ENCODE data around the gene FAM89B. TPM values are rescaled to one million over a fixed set of nuclear protein-coding genes. Genes with fewer than 3 reads are reported as not detected.

FAM89B gene
- total RNA-seq, 1 donor from 2014 or later = 184 TPM

GRCh38 chr11:65590240-65590738 lies 18.0 kb downstream of the FAM89B start:
- Mint-ChIP-seq H3K36me3 (ENCODE audit: unreplicated experiment) (no peaks in the 10 kb centered on the region), H3K27ac (ENCODE audit: unreplicated experiment) (no peak overlapping the region), H3K4me1 (ENCODE audit: low read depth, unreplicated experiment) (peaks cover 18% of the 10 kb centered on the region), H3K27me3 (ENCODE audit: unreplicated experiment) (peaks cover 14% of the 10 kb centered on the region), H3K4me3 (ENCODE audit: unreplicated experiment) (peak overlapping the region; percentile 49), H3K9me3 (ENCODE audit: unreplicated experiment) (peaks cover 9% of the 10 kb centered on the region)
- DNase-seq = no peak
- TF ChIP-seq CTCF (IDR thresholded peaks at IDR 0.05; ENCODE audit: partially characterized antibody, unreplicated experiment) = no peak

- Mint-ChIP-seq H3K4me1 (ENCODE audit: low read depth, unreplicated experiment) (peaks cover 12% of the 10 kb centered on the region), H3K4me3 (ENCODE audit: unreplicated experiment) (peak overlapping the region; percentile 46), H3K27me3 (ENCODE audit: unreplicated experiment) (peaks cover 10% of the 10 kb centered on the region), H3K36me3 (ENCODE audit: unreplicated experiment) (no peaks in the 10 kb centered on the region), H3K27ac (ENCODE audit: unreplicated experiment) (no peak overlapping the region), H3K9me3 (ENCODE audit: unreplicated experiment) (peaks cover 6% of the 10 kb centered on the region)
- TF ChIP-seq CTCF (IDR thresholded peaks at IDR 0.05; ENCODE audit: partially characterized antibody, unreplicated experiment) = no peak
- DNase-seq = peak; percentile 65
Observed at GRCh38 chr11:65591939-65592857, 19.9 kb downstream of the FAM89B start.

- H3K36me3 Mint-ChIP-seq (ENCODE audit: unreplicated experiment) = no peaks in the 10 kb centered on the region
- no peak for TF ChIP-seq CTCF (IDR thresholded peaks at IDR 0.05; ENCODE audit: partially characterized antibody, unreplicated experiment)
- peaks cover 10% of the 10 kb centered on the region for H3K27me3 Mint-ChIP-seq (ENCODE audit: unreplicated experiment)
- no peak for DNase-seq
- no peak overlapping the region for H3K4me3 Mint-ChIP-seq (ENCODE audit: unreplicated experiment)
- peaks cover 11% of the 10 kb centered on the region for H3K4me1 Mint-ChIP-seq (ENCODE audit: low read depth, unreplicated experiment)
- H3K27ac Mint-ChIP-seq (ENCODE audit: unreplicated experiment) = no peak overlapping the region
- H3K9me3 Mint-ChIP-seq (ENCODE audit: unreplicated experiment) = peaks cover 6% of the 10 kb centered on the region
Observed at GRCh38 chr11:65592858-65593517, 20.6 kb downstream of the FAM89B start.

GRCh38 chr11:65593518-65594414 lies 21.4 kb downstream of the FAM89B start:
- peaks cover 8% of the 10 kb centered on the region for H3K4me1 Mint-ChIP-seq (ENCODE audit: low read depth, unreplicated experiment)
- H3K36me3 Mint-ChIP-seq (ENCODE audit: unreplicated experiment) = no peaks in the 10 kb centered on the region
- H3K27me3 Mint-ChIP-seq (ENCODE audit: unreplicated experiment) = peaks cover 10% of the 10 kb centered on the region
- H3K9me3 Mint-ChIP-seq (ENCODE audit: unreplicated experiment) = peaks cover 6% of the 10 kb centered on the region
- H3K27ac Mint-ChIP-seq (ENCODE audit: unreplicated experiment) = no peak overlapping the region
- TF ChIP-seq CTCF (IDR thresholded peaks at IDR 0.05; ENCODE audit: partially characterized antibody, unreplicated experiment) = peak; percentile 60
- H3K4me3 Mint-ChIP-seq (ENCODE audit: unreplicated experiment) = no peak overlapping the region
- peak; percentile 76 for DNase-seq

All from glutamatergic neuron (in vitro differentiated cells).